Nephron progenitor cell (in vitro differentiated cells): Measurements from ENCODE around the gene VPS26C.

ENCODE experiments used
- DNase-seq: peaks from one replicate; pipeline ENCODE4 v3.0.0; 2021
- H3K27ac Mint-ChIP-seq: 2 replicates; pipeline ENCODE4 v1.8.0; 2021; ENCODE audit warnings: mild to moderate bottlenecking, moderate library complexity, mixed read lengths
- H3K27me3 Mint-ChIP-seq: 2 replicates; pipeline ENCODE4 v1.8.0; 2021; ENCODE audit warnings: mild to moderate bottlenecking, low read depth, mixed read lengths; ENCODE audit not compliant: poor library complexity
- H3K36me3 Mint-ChIP-seq: 2 replicates; pipeline ENCODE4 v1.8.0; 2021; ENCODE audit warnings: low read depth, mixed read lengths
- H3K4me1 Mint-ChIP-seq: 2 replicates; pipeline ENCODE4 v1.8.0; 2021; ENCODE audit warnings: mixed read lengths
- H3K4me3 Mint-ChIP-seq: 2 replicates; pipeline ENCODE4 v1.8.0; 2021; ENCODE audit warnings: mild to moderate bottlenecking, moderate library complexity, mixed read lengths
- H3K9me3 Mint-ChIP-seq: 2 replicates; pipeline ENCODE4 v1.8.0; 2021; ENCODE audit warnings: mild to moderate bottlenecking, moderate library complexity, mixed read lengths
- TF ChIP-seq, protein P1 (sequence below): fragments of 200-600 bp; sonication (generic); IDR thresholded peaks from 2 replicates; pipeline ENCODE4 v1.5.0; 2021; ENCODE audit warnings: antibody characterized with exemption

Gene VPS26C

DNA sequence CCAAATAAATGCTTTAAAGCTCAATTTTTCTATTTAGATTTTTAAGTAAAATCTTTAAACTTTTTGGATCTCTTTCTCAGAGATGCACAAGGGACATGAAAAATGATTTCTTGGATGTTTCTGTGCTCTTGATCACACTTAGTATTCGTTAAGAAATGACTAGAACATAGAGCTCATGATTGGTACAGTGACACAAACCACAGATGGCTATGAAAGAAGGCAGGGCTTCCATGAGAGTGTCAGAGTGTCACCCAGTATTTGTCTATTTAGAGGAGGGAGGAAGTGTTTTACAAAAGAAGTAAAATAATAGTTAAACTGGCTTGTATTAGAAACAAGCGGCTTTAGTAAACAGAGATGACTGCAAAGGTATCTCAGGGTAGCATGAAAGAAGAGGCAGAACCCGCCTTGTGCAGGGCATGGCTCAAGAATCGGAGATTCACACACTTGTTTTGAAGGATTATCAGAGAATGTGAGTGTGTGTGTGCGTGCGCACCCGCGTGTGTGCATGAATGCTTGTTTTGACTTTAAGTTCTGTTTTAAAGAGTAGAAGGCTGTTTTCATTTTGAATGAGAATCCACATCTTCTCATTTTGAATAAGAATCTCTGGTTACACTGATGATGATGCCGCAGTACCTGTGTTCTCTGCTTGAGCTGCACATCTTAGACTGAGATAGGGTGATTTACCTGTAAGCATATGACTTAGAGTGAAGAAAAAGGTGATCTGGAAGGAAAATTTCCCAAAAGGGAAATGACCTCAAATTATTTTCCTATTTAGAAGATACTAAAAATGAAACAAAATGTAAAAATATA lies 82.1 kb downstream of the VPS26C start:
- no peaks in the 10 kb centered on the region for H3K27me3 Mint-ChIP-seq
- no peaks in the 10 kb centered on the region for H3K4me1 Mint-ChIP-seq
- no peak overlapping the region for H3K27ac Mint-ChIP-seq
- no peak for DNase-seq
- H3K9me3 Mint-ChIP-seq = peaks cover 2% of the 10 kb centered on the region
- TF ChIP-seq, protein P1, sequence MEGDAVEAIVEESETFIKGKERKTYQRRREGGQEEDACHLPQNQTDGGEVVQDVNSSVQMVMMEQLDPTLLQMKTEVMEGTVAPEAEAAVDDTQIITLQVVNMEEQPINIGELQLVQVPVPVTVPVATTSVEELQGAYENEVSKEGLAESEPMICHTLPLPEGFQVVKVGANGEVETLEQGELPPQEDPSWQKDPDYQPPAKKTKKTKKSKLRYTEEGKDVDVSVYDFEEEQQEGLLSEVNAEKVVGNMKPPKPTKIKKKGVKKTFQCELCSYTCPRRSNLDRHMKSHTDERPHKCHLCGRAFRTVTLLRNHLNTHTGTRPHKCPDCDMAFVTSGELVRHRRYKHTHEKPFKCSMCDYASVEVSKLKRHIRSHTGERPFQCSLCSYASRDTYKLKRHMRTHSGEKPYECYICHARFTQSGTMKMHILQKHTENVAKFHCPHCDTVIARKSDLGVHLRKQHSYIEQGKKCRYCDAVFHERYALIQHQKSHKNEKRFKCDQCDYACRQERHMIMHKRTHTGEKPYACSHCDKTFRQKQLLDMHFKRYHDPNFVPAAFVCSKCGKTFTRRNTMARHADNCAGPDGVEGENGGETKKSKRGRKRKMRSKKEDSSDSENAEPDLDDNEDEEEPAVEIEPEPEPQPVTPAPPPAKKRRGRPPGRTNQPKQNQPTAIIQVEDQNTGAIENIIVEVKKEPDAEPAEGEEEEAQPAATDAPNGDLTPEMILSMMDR = no peak
- H3K36me3 Mint-ChIP-seq = peaks cover 75% of the 10 kb centered on the region
- H3K4me3 Mint-ChIP-seq = no peak overlapping the region

DNA sequence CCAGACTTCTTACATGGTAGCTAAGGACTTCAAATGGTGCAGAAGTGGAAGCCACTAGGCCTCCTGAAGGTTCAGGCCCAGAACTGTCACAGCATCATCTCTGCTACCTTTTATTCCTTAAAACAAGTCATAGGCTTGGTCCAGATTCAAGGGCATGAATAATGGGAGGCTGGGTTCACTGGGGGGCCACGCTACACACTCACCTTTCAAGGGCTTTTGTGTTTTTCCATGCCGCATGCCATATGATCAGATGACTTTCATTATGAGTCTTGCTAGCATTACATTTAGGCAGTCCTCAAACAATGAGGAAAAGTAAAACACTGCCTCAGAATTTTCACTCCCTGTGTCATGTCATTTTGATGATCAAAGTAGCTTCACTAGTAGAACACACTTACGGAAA lies 83.4 kb downstream of the VPS26C start:
- TF ChIP-seq, protein P1 = no peak
- Mint-ChIP-seq H3K36me3 (peaks cover 75% of the 10 kb centered on the region), H3K4me1 (no peaks in the 10 kb centered on the region), H3K27me3 (no peaks in the 10 kb centered on the region), H3K9me3 (peaks cover 5% of the 10 kb centered on the region), H3K27ac (no peak overlapping the region), H3K4me3 (no peak overlapping the region)
- DNase-seq = no peak

DNA sequence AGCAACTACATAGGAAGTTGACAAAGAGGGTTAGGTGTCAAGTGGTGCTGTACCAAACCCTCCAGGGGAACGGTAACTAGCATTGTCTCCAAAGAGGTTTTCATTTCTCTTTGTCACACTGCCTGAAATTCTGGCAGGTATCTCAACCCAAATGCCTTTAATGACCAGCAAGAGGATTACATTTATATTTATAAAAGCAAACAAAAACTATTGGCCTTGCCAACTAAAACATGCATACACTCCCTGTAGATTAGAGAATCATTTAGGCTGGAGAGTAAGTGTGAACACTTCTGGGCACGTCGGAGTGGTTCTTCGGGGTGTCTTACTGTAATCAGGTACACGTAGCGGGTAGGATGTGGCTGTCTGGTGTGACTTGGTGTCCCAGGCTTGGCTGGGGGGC lies 84.9 kb downstream of the VPS26C start:
- Mint-ChIP-seq H3K36me3 (peaks cover 79% of the 10 kb centered on the region), H3K9me3 (peaks cover 5% of the 10 kb centered on the region)

DNA sequence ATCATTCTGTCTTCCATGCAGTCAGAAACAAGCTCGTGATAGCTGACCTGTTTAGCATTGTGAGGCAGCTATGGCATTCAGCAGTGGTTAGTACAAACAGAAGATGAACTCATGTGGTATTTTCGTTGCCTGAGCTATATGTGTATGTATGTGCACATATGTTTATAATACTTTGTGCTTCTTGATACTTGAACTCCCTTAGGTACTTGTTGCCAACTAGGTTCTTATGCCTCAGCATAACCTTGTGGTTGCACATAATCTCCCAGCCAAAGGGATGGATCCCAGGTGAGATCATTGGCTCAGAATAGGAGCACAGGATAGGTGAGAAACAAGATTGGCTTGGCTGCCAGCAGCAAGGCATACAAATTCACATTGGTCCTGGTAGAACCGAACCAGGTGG lies 86.1 kb downstream of the VPS26C start:
- peaks cover 5% of the 10 kb centered on the region for H3K9me3 Mint-ChIP-seq
- H3K4me1 Mint-ChIP-seq = no peaks in the 10 kb centered on the region
- no peak overlapping the region for H3K27ac Mint-ChIP-seq
- no peak overlapping the region for H3K4me3 Mint-ChIP-seq
- TF ChIP-seq, protein P1 = no peak
- no peak for DNase-seq
- no peaks in the 10 kb centered on the region for H3K27me3 Mint-ChIP-seq
- H3K36me3 Mint-ChIP-seq = peaks cover 82% of the 10 kb centered on the region

More for the DNA sequence above, 84.9 kb downstream of the VPS26C start:
- DNase-seq = no peak
- Mint-ChIP-seq H3K4me1 (no peaks in the 10 kb centered on the region), H3K27ac (no peak overlapping the region), H3K4me3 (no peak overlapping the region), H3K27me3 (no peaks in the 10 kb centered on the region)
- TF ChIP-seq, protein P1 = no peak

DNA sequence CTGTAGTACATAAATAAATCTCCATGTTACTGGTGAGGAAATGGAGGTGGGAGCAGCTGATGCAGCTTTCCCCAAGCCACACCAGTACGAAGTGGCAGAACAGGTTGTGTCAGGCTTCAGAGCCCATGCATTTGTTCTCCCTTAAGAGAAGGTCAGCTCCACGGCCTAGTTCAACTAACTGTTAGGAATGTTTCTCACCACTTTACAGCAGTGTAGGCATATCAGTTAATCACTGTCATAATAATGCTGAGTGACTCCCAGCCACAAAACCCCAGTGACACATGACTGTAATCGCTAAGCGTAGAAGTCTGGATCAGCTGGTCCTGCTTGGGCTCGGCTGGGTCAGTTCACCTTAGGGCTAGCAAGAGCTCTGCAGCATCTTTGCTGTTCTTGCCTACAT lies 90.4 kb downstream of the VPS26C start:
- DNase-seq = no peak
- H3K27ac Mint-ChIP-seq = no peak overlapping the region

More for the DNA sequence above, 90.4 kb downstream of the VPS26C start:
- TF ChIP-seq, protein P1 = no peak
- Mint-ChIP-seq H3K4me1 (no peaks in the 10 kb centered on the region), H3K9me3 (peaks cover 5% of the 10 kb centered on the region), H3K36me3 (peaks cover 79% of the 10 kb centered on the region), H3K4me3 (no peak overlapping the region), H3K27me3 (no peaks in the 10 kb centered on the region)
